ENCODE measurements around the gene ITGA3.
"Not testable (repeated sequence)": the region's sequence is repeated elsewhere in the genome, so short reads cannot be mapped to it uniquely, and the experiment has no call there.

The ITGA3 gene

DNA sequence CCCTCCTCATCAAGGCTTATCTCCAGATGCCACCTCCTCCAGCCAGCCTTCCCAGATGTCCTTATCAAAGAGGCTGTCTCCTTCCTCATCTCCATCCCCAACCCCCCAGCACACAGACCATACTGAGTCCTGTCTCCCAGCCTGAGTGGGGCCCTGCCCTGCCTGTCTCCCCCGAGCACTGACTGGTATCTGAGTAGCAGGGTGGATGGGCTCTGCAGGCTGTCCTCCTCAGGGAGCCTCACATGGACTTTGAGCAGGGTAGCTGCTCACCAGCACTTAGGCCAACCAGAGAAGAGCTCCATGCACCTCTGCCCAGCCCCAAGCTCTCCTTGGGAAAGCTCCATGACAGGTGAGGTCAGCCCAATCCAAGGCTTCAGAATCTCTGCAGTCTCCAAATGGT, 20.0 kb upstream of the ITGA3 start:
- DNase-seq, result no peak

DNA sequence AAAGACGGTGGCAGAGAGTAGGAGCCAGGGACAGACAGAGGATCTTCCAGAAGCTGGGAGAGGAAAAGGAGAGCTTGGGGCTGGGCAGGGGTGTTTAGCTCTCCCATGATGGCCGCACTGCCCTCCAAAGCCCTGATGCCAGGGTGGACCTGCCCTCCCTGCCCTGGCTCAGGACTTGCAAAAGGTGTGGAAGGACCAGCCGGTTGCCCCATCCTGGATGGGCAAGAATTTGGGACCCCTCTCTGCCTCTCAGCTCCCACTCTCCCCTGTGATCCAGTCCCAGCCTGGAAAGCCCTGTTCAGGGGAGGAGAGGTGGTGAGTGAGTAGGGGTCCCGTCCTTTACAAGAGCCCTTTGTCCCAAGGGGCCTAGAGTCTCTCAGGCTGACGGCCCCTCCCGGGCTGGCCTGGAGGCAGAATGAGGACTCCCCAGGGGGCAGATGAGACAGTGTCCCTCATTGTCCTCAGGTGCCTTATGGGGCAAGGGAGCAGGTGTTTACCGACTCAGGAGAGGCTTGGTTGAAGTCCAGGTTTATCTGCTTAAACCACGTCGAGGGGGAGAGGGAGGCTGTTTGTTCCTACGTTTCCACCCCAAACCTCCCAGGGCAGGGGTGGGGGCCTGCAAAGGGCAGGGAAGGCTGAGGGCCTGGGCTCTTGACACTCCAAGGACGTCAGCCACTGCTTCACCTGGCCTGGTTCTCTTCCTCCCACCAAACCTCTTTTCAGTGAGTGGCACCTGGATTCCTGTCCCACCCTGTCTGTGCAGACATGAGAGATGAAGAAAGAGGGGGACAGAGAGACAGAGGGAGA, 19.3 kb upstream of the ITGA3 start:
- DNase-seq, result no peak

DNA sequence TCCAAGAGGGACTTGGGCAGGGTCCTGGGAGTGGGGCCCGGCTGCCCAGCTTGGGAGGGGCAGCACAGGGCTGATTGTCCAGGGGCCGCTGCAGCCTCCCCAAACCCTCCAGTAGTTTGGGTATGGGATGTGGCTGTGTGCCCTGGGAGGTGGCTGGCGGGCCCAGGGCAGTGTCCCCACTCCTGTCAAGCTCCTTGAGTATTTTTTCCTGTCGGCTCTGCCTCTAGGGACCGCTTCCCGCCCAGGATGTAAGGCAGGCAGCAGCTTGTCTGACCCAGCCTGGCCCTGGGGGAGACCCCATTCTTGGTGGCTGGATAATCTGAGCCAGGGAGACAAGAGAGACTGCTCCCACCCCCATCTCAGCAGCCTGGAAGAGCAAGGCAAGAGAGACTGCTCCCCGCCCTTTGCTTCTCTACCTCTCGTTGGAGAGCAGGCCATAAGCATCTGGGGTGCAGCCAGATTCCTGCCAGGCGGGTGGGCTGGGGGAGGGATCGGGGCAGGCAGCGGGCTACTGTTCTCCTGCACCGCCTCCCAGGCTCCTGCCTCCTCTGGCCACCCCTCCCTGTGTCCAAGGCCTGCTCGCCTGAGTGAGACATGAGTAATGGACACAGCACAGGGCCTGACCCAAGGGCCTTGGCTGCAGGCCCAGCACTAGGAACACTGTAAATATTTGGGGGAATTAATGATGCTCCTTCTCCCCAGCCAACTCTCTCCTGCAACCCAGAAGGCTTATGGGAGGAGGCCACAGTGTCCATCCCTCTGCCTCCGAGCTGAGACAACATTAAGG, 18.4 kb upstream of the ITGA3 start:
- DNase-seq, result no peak

DNA sequence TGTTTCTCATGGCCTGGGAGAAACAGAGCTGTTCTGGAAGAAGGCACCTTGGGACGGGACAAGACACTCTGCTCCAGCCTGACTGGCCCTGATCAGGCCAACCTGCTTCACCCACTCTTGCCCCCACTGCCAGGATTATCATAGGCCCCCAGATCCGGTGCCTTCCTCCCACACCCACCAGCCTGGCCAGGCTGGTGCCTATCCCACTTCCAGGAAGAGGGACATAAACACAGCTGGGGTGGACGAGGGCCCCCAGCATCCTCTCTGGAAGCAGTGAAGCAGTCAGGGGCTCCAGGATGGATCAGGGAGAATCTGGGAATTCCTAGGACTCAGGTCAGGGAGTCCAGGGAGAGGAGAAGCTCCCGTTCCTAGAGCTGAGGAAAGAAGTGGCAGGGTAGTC, 16.9 kb upstream of the ITGA3 start:
- DNase-seq, result no peak

DNA sequence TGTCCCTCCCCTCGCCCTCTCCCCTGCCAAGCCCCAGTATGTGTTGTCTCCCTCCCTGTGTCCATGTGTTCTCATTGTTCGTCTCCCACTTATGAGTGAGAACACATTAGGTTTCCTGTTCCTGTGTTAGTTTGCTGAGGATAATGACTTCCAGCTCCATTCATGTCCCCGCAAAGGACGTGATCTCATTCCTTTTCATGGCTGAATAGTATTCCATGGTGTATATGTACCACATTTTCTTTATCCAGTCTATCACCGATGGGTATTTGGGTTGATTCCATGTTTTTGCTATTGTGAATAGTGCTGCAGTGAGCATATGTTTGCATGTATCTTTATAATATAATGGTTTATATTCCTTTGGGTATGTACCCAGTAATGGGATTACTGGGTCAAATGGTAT, 15.4 kb upstream of the ITGA3 start:
- not testable (repeated sequence) for DNase-seq

DNA sequence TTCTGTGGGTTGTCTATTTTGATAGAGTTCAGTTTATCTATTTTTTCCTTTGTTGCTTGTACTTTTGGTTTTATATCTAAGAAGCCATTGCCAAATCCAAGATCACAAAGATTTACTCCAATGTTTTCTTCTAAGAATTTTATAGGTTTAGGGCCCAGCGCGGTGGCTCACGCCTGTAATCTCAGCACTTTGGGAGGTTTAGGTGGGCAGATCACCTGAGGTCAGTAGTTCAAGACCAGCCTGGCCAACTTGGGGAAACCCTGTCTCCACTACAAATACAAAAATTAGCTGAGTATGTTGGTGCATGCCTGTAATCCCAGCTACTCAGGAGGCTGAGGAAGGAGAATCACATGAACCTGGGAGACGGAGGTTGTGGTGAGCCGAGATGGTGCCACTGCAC, 13.7 kb upstream of the ITGA3 start:
- no peak for DNase-seq

DNA sequence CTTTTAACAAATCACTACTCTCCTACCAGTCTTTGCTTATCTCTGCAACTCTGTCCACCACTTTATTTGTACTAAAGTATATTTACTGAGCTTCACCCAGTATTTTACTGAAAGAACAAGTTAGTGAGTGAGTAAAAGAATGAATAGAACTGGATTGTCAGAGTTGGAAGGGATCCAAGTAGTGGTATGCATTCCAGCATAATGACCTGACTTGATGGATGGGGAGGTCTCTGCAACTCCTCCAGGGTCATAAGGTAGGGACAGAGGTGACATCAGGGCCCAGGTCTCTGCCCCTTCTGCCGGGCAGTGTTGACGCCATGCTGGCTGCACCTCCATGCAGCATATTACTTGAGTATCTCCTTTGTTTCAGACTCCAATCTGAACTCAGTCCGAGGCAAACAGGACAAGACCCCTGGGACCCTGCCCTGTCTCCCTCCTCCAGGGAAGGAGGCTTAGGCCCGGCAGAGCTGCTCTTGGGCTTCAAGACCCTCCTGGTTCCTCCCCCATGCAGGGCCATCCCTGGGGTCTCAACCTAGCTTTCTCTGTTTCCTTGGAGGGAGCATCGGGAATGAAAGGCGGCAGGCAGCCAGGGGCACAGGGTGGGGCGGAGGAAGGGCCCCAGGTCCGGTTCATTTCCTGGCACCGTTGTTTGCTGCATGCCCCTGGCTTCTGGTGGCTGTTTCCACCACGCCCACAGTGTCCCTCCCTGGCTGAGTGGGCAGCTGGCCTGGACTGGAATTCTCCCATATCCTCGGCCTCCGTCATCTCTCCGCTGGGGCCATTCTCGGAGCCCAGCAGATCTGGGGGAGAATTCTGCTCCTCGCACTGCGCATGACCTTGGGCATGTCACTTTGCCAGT, 12.4 kb upstream of the ITGA3 start:
- DNase-seq, result no peak

DNA sequence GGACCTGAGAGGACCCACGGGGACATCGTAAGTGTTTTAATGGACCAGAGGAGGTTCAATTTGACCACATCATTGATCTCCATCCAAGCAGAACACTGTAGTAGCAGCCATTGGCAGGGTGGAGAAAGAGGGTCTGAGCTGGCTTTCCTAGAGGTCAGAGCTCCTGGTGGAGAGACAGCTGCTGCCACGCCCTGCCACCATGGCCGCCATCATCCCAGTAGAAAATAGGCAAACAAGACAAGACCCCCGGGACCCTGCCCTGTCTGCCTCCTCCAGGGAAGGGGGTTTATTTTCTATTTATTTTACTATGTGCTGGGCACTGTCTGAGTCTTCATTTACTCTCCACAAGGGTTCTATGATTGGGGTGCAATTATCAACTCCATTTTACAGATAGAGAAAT, 11.4 kb upstream of the ITGA3 start:
- no peak for DNase-seq

DNA sequence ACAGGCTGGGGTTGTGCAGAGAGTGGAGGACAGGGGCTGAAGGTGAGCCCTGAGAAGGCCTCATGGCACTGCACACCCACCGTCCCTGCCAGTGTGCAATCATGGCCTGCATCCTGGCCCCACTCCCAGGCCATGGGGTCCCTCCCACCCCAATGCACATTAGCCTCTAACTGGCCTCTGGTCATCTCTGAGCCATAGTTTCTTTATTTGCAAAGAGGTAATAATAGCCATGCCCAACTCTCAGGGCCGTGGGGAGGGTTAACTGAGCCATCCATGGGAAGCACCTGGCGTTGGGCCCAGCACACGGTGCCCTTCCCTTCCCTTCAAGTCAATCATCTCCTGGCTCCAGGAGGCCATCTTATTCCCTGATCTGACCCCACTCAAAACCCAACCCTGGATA, 10.8 kb upstream of the ITGA3 start:
- no peak for DNase-seq

DNA sequence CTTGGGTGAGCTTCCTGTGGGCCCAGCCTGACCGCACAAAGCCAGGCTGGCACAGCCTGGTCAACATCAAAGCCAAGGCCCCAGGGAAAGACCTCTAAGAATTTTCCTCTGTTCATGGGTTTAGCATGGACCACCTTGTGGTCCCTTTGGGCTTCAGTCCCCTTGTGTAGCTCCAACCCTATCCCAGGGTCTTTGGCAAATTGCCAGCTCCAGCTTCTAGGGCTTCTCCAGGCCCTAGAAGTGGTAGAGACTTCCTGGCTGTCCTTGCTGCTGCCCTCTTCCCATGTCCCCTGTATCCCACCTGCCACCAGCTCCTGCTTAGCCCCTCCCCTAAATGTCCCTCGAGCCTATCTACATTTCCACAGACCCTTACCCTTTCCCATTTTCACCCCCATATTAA, 9.7 kb upstream of the ITGA3 start:
- DNase-seq, result no peak

DNA sequence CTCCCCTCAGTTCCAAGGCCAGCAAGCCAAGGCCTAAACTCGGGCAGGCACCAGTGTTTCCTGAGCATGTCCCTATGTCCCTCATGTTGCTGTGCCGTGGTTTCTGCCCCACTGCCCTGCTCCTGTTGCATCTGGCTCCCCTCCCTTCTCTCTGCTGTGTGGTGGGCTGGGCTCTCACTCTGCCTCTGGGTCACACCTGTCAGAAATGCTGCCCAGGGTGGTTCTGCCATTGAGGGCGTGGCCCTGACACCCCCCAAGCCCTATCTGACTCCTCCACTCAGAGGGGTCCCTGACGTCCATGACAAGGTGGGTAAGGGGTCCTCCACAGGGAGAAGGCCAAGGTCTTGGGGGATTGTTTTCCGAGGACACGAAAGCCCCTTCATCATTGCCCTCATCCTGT, 9.2 kb upstream of the ITGA3 start:
- no peak for DNase-seq

DNA sequence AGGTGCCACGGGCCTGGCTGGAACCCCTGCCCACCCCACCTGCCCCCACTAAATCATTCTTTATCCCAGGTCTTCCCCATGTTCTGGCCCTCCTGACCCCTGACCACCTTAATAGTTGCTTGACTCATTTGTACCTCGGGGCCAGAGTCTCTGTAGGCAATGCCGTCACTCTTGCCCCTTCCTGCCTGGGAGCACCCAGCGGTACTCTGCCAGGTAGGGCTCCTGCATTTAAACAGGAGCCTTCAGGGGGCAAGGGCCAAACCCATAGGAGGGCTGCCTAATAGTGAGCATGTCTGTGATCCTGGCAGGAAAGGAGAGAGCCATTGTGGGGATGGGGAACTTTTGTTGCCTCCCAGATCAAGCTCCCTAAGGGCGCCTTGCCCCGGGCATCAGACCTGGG, 8.8 kb upstream of the ITGA3 start:
- no peak for DNase-seq

DNA sequence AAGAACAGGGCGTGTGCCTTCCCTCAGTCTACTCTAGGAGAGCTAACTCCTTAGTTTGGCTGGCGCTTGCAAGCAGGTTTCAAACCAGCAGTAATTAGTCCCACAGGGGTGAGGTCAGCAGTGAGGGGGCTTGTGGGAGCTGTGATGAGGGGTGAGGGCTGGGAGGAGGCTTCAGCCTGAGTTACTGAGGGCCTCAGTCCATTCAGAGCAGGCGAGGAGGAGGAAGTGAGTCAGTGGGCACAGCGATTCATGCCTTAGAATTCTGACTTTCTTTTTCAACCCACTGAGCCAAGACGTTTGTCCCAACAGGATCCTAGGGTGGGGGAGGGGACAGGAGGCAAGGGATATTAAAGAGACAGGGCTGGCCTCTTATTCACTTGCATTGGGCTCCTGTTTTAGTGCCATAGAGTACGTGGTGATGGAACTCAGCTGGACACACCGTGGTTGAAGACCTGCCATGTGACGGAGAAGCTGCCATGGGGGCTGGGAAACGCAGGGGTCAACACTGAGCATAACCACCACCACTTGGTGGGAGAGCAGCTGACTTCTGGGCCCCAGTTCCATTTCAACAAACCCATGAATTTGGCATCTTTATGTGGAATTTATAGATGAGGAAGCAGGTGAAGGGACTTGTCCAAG, 8.3 kb upstream of the ITGA3 start:
- DNase-seq, result no peak

DNA sequence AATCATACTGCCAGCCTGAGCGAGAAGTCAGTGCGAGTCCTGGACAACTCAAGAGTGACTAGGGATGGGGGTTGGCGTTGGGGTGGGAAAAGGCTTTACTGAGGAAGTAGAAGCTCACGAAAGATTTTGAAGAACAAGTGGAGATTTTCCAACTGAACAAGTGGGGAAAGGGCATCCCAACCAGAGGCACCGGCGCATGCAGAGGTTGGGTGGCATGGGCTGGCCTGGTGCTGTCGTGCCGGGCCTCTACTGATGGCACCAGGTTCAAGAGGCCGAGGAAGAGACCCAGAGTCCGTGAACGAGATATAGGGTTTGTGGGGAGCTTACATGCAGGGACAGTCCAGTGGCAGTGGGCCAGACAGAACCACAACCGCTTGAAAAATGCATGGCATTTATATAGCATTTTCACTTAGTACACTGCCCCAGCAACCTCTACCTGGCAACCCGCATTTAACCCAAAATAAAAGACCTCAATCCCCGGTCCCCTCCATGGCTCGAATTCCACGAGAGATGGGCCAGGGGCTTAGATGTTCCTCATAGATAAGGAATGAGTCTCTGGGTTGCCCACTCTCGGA, 7.7 kb upstream of the ITGA3 start:
- no peak for DNase-seq

DNA sequence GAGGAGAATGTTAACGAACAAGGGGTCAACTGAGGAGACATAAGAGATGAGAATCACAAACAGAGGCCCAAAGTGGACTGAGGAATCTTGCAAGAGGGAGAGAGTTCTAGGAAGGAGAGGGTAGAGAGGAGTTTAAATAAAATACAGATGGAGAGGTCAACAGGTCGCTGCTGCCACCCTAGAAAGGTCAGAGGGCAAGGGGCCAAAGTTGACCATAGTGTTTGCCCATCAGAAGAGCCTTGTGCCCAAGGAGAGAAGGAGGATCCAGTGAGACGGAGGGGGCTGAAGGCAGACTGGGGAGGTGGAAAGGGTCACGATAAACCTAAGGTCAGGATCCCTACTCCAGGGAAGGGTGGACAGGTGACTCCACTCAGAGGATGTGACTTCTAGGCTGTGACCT, 6.9 kb upstream of the ITGA3 start:
- no peak for DNase-seq

DNA sequence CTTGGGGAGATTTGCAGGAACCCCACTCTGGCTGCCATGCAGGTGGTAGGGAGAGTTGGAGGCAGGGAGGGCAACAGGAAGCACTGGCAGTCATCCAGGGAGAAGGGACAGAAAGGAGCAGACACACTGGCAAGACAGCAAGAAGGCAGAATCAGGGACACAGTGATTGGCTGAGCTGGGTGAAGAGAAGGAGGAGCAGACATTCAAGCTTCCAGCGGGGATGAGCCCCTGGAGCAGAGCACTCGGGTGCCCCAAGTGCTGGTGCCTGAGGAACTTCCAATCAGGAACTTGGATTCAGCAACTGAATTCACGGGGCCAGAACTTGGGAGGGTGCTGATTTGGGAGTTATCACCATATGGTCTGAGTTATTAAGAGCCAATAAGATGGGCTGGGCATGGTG, 6.3 kb upstream of the ITGA3 start:
- DNase-seq, result no peak

DNA sequence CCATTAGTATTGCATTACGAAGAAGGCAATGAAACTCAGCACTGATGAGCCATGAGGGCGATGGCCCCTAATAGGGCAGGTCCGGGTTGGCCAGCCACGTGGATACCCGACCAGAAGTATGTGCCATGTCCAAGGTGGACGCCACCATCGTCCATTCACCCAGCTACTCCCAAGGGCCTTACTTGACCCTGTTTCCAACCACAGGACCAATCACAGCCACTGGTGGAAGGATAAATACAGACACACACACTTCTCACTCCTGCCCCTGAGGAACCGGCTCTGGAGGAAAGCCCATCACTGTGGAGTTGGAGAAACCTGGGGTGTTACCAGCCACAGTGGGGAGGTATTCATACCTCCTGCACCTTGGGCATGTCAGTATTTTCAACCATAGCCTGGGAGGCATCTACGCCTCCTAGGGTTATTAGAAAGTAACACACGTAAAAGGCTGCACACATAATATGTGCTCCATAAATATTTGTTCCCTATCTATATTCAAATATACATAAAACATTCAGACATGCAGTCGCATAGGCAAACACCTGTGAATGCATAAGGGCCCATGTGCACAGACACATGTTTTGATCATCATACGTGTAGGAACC, 5.4 kb upstream of the ITGA3 start:
- no peak for DNase-seq

DNA sequence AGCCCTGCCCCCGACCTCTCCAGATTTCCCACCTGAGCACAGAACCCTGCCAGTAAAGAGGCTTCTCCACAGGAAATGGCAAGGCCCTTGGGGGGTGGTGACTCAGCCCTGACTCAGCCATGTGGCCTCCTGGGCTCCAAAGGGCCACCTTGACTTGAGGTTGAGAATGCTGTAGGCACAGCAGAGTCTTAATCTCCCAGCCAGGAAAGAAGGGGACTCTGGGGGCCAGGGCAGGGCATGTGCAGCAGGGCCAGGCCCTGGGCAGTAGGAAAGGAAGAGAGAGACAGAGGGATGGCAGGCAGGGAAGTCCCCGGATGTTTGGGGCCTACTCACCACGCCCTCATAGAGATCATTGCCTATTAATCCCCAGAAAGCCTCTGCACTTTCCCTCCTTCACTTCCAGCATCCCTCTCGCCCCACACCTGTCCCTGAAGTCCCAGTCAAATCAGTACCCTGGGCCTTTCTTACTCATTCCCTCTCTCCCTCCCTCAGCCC, 4.8 kb upstream of the ITGA3 start:
- DNase-seq, result no peak

DNA sequence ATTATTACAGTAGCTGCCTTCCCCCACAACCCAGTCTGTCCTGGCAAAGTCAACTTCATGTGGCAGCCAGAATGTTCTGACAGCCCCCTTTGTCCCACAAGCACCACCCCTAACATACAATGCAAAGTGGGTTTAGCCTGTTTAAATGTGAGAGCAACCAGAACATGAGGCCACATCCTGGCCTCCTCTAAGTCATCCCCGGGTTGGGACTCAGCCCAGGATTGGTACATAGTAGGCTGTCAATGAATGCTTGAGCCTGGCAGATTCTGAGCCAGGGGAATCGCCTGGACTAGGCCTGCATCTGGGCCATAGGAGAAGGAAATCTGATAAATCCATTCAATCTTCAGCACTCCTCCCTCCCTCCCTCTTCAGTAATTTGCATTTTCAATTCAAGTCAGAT, 4.3 kb upstream of the ITGA3 start:
- no peak for DNase-seq

DNA sequence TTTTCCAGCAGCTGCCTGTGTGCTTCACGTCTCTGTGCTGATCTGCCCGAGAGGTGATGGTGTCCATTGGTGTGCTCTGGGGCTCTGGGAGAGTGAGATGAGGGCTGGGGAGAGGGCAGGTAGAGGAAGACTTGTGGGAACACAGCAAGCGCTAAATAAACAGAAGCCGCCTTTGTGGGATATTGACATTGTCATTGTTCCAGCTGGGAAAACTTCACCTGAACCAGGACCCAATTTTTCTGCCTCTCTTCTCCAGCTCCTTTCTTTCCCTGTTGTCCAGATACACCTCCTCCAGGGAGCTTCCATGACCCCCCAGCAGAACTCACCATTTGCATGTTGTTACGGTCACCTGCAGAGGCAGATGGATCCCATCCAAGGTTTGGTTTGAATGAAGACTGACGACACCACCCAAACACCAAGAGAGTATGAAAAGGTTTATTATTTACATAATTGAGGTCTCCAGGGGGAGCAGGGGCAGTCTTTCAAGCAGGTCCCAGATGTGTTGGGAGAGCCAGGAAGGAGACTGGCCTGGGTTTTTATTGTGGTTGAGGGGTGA, 3.6 kb upstream of the ITGA3 start:
- DNase-seq, result no peak

DNA sequence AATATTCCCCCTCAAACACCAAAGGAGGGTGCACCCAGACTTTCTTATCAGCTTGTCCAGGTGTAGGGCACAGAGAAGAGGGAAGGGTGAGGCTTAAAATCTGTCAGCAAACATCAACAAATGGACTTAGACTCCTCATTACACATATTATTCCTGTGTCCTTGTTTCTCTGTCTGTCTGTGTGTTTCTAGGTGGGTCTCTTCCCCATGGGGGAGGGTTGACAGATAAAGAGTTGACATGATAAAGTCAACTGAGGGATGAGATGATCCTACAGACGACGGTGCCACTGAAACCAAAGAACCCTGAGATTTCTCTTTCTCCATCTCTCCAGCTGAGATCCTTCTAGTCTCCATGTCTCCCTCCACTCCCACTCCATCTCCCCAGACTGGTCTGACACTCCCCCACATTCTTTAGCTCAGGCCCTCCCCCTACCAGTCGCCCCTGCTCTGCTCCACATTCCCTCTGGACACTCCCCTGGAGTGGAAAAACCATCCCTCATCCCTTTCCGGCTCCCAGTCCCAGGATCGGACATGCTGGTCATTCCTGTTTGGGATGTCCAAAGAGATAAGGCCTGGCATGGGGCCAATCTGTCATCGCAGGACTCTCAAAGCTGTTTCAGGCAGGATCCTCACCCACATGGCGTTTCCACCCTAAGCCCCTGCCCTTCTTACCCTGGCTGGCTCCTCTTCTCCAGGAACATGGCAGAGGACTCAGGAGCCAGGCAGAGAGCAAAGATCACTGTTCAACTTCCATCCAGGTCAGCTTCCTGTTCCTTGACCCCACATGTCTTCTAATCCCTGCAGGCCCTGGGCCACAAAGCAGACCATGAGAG, 2.9 kb upstream of the ITGA3 start:
- no peak for DNase-seq

All from CD4-positive, alpha-beta T cell treated with Interferon alpha-2 for 1 hour (primary cell).